Measurements from ENCODE around the gene PITPNM3. TPM values are rescaled to one million over a fixed set of nuclear protein-coding genes. Genes with fewer than 3 reads are reported as not detected.

The PITPNM3 gene
- total RNA-seq, 1 experiment from 2014 or later = 0.04 TPM

- Histone ChIP-seq H3K27me3 (ENCODE audit: low read length) (no peaks in the 10 kb centered on the region), H3K4me2 (ENCODE audit: low read depth, low read length, poor library complexity, severe bottlenecking) (no peak overlapping the region), H3K9ac (ENCODE audit: low read length) (no peak overlapping the region), H4K20me1 (ENCODE audit: insufficient read depth, low read depth, low read length) (peaks cover 4% of the 10 kb centered on the region; the same call in 1 of the 2 replicates), H3K9me3 (ENCODE audit: low read length) (no peaks in the 10 kb centered on the region), H3K9me2 (replicated peaks; ENCODE audit: insufficient read depth, low read length) (no peaks in the 10 kb centered on the region), H3K27ac (ENCODE audit: low read length) (no peak overlapping the region), H3K79me2 (ENCODE audit: low read length) (no peaks in the 10 kb centered on the region), H3K4me1 (ENCODE audit: low read length) (no peaks in the 10 kb centered on the region), H2AFZ (ENCODE audit: low read length) (no peak overlapping the region), H3K36me3 (ENCODE audit: insufficient read depth, low read length) (no peaks in the 10 kb centered on the region), H3K4me3 (ENCODE audit: low read length) (no peak overlapping the region)
- no peak for DNase-seq
Measured at GRCh38 chr17:6470751-6471521, 85.4 kb downstream of the PITPNM3 start.

GRCh38 chr17:6470146-6470718 lies 86.1 kb downstream of the PITPNM3 start:
- Histone ChIP-seq H3K9ac (ENCODE audit: low read length) (no peak overlapping the region), H3K27ac (ENCODE audit: low read length) (no peak overlapping the region)

GRCh38 chr17:6468051-6468790 lies 88.1 kb downstream of the PITPNM3 start:
- no peak for DNase-seq
- no peak overlapping the region for H2AFZ ChIP-seq (ENCODE audit: low read length)
- no peaks in the 10 kb centered on the region for H3K9me2 ChIP-seq (replicated peaks; ENCODE audit: insufficient read depth, low read length)
- no peak overlapping the region for H3K4me2 ChIP-seq (ENCODE audit: low read depth, low read length, poor library complexity, severe bottlenecking)
- H3K36me3 ChIP-seq (ENCODE audit: insufficient read depth, low read length) = no peaks in the 10 kb centered on the region
- H3K9ac ChIP-seq (ENCODE audit: low read length) = no peak overlapping the region
- no peaks in the 10 kb centered on the region for H3K27me3 ChIP-seq (ENCODE audit: low read length)
- no peaks in the 10 kb centered on the region for H3K4me1 ChIP-seq (ENCODE audit: low read length)
- H3K27ac ChIP-seq (ENCODE audit: low read length) = no peak overlapping the region
- peaks cover 4% of the 10 kb centered on the region; the same call in 1 of the 2 replicates for H4K20me1 ChIP-seq (ENCODE audit: insufficient read depth, low read depth, low read length)
- H3K4me3 ChIP-seq (ENCODE audit: low read length) = no peak overlapping the region
- no peaks in the 10 kb centered on the region for H3K9me3 ChIP-seq (ENCODE audit: low read length)
- H3K79me2 ChIP-seq (ENCODE audit: low read length) = no peaks in the 10 kb centered on the region

More at GRCh38 chr17:6470146-6470718, 86.1 kb downstream of the PITPNM3 start:
- Histone ChIP-seq H3K4me3 (ENCODE audit: low read length) (no peak overlapping the region), H2AFZ (ENCODE audit: low read length) (no peak overlapping the region), H3K9me2 (replicated peaks; ENCODE audit: insufficient read depth, low read length) (no peaks in the 10 kb centered on the region), H3K36me3 (ENCODE audit: insufficient read depth, low read length) (no peaks in the 10 kb centered on the region), H3K79me2 (ENCODE audit: low read length) (no peaks in the 10 kb centered on the region), H4K20me1 (ENCODE audit: insufficient read depth, low read depth, low read length) (peaks cover 4% of the 10 kb centered on the region; the same call in 1 of the 2 replicates), H3K9me3 (ENCODE audit: low read length) (no peaks in the 10 kb centered on the region), H3K27me3 (ENCODE audit: low read length) (no peaks in the 10 kb centered on the region), H3K4me2 (ENCODE audit: low read depth, low read length, poor library complexity, severe bottlenecking) (no peak overlapping the region), H3K4me1 (ENCODE audit: low read length) (no peaks in the 10 kb centered on the region)
- no peak for DNase-seq

- Histone ChIP-seq H3K4me1 (ENCODE audit: low read length) (no peaks in the 10 kb centered on the region), H3K4me2 (ENCODE audit: low read depth, low read length, poor library complexity, severe bottlenecking) (no peak overlapping the region), H2AFZ (ENCODE audit: low read length) (no peak overlapping the region), H3K79me2 (ENCODE audit: low read length) (no peaks in the 10 kb centered on the region), H3K9me3 (ENCODE audit: low read length) (no peaks in the 10 kb centered on the region), H3K36me3 (ENCODE audit: insufficient read depth, low read length) (no peaks in the 10 kb centered on the region), H3K27ac (ENCODE audit: low read length) (no peak overlapping the region), H3K4me3 (ENCODE audit: low read length) (no peak overlapping the region), H3K9me2 (replicated peaks; ENCODE audit: insufficient read depth, low read length) (no peaks in the 10 kb centered on the region), H4K20me1 (ENCODE audit: insufficient read depth, low read depth, low read length) (peaks cover 7% of the 10 kb centered on the region; the same call in 1 of the 2 replicates), H3K27me3 (ENCODE audit: low read length) (no peaks in the 10 kb centered on the region), H3K9ac (ENCODE audit: low read length) (no peak overlapping the region)
- DNase-seq = no peak
Measured at GRCh38 chr17:6467567-6467966, 88.8 kb downstream of the PITPNM3 start.

GRCh38 chr17:6465206-6466003 lies 91.0 kb downstream of the PITPNM3 start:
- no peaks in the 10 kb centered on the region for H3K27me3 ChIP-seq (ENCODE audit: low read length)
- H2AFZ ChIP-seq (ENCODE audit: low read length) = no peak overlapping the region
- no peaks in the 10 kb centered on the region for H3K9me2 ChIP-seq (replicated peaks; ENCODE audit: insufficient read depth, low read length)
- no peak overlapping the region for H3K9ac ChIP-seq (ENCODE audit: low read length)
- DNase-seq = no peak
- H4K20me1 ChIP-seq (ENCODE audit: insufficient read depth, low read depth, low read length) = peaks cover 9% of the 10 kb centered on the region; the same call in 1 of the 2 replicates
- H3K4me3 ChIP-seq (ENCODE audit: low read length) = no peak overlapping the region
- no peaks in the 10 kb centered on the region for H3K36me3 ChIP-seq (ENCODE audit: insufficient read depth, low read length)
- no peak overlapping the region for H3K27ac ChIP-seq (ENCODE audit: low read length)
- H3K79me2 ChIP-seq (ENCODE audit: low read length) = no peaks in the 10 kb centered on the region
- no peaks in the 10 kb centered on the region for H3K4me1 ChIP-seq (ENCODE audit: low read length)
- no peak overlapping the region for H3K4me2 ChIP-seq (ENCODE audit: low read depth, low read length, poor library complexity, severe bottlenecking)
- no peaks in the 10 kb centered on the region for H3K9me3 ChIP-seq (ENCODE audit: low read length)

GRCh38 chr17:6464446-6465041 lies 91.8 kb downstream of the PITPNM3 start:
- H3K27ac ChIP-seq (ENCODE audit: low read length) = no peak overlapping the region
- H3K4me1 ChIP-seq (ENCODE audit: low read length) = no peaks in the 10 kb centered on the region
- H3K27me3 ChIP-seq (ENCODE audit: low read length) = no peaks in the 10 kb centered on the region
- H3K4me3 ChIP-seq (ENCODE audit: low read length) = no peak overlapping the region
- H3K9me3 ChIP-seq (ENCODE audit: low read length) = no peaks in the 10 kb centered on the region
- no peak overlapping the region for H3K9ac ChIP-seq (ENCODE audit: low read length)
- H3K9me2 ChIP-seq (replicated peaks; ENCODE audit: insufficient read depth, low read length) = no peaks in the 10 kb centered on the region
- no peaks in the 10 kb centered on the region for H3K79me2 ChIP-seq (ENCODE audit: low read length)
- H3K36me3 ChIP-seq (ENCODE audit: insufficient read depth, low read length) = no peaks in the 10 kb centered on the region
- DNase-seq = no peak
- H3K4me2 ChIP-seq (ENCODE audit: low read depth, low read length, poor library complexity, severe bottlenecking) = no peak overlapping the region
- H4K20me1 ChIP-seq (ENCODE audit: insufficient read depth, low read depth, low read length) = peaks cover 9% of the 10 kb centered on the region; the same call in 1 of the 2 replicates
- H2AFZ ChIP-seq (ENCODE audit: low read length) = no peak overlapping the region

GRCh38 chr17:6463616-6464445 lies 92.5 kb downstream of the PITPNM3 start:
- no peak for DNase-seq
- H3K9me2 ChIP-seq (replicated peaks; ENCODE audit: insufficient read depth, low read length) = no peaks in the 10 kb centered on the region

More at GRCh38 chr17:6463616-6464445, 92.5 kb downstream of the PITPNM3 start:
- Histone ChIP-seq H3K9ac (ENCODE audit: low read length) (no peak overlapping the region), H3K9me3 (ENCODE audit: low read length) (no peaks in the 10 kb centered on the region), H3K4me2 (ENCODE audit: low read depth, low read length, poor library complexity, severe bottlenecking) (no peak overlapping the region), H3K4me1 (ENCODE audit: low read length) (no peaks in the 10 kb centered on the region), H4K20me1 (ENCODE audit: insufficient read depth, low read depth, low read length) (peaks cover 9% of the 10 kb centered on the region; the same call in 1 of the 2 replicates), H3K4me3 (ENCODE audit: low read length) (no peak overlapping the region), H2AFZ (ENCODE audit: low read length) (no peak overlapping the region), H3K79me2 (ENCODE audit: low read length) (no peaks in the 10 kb centered on the region), H3K27me3 (ENCODE audit: low read length) (no peaks in the 10 kb centered on the region), H3K36me3 (ENCODE audit: insufficient read depth, low read length) (no peaks in the 10 kb centered on the region), H3K27ac (ENCODE audit: low read length) (no peak overlapping the region)

All from Karpas-422 (cell line).